PC-9 (cell line): Measurements from ENCODE around the gene ATF7IP. TPM values are rescaled to one million over a fixed set of nuclear protein-coding genes. Genes with fewer than 3 reads are reported as not detected.

ENCODE experiments used
- BruUV-seq: library from RNA; stranded (reverse); fragments of 400-500 nt; replicated peaks from 2 replicates; lab custom pipeline; 2021; lab: Mats Ljungman, UMichigan
- CTCF ChIA-PET: fragments of 300-600 bp; sonication (Branson Sonifier 250); formaldehyde crosslinking; loops from one replicate; lab custom pipeline; 2022; ENCODE audit warnings: antibody characterized with exemption; lab: Charles Lee
- POLR2A ChIA-PET: fragments of 300-600 bp; sonication (Branson Sonifier 250); formaldehyde crosslinking; loops from one replicate; lab custom pipeline; 2022; ENCODE audit warnings: antibody characterized with exemption; ENCODE audit not compliant: unreplicated experiment; lab: Charles Lee
- DNase-seq, 2 experiments: peaks; one replicate each; pipeline versions ENCODE4 v3.0.0 to v3.0.0-alpha.2; 2015 to 2022; ENCODE audit warnings: mixed read lengths in 1 of 2
- H2AFZ ChIP-seq: fragments of 200-600 bp; sonication (generic); 2 replicates; pipeline ENCODE4 v1.8.1; 2017; ENCODE audit warnings: antibody characterized with exemption
- H3F3A ChIP-seq: fragments of 200-600 bp; sonication (generic); 2 replicates; pipeline ENCODE4 v1.8.1; 2017; ENCODE audit warnings: antibody characterized with exemption, mild to moderate bottlenecking, low read depth; ENCODE audit not compliant: insufficient read depth
- H3K27ac ChIP-seq: fragments of 200-600 bp; sonication (generic); 2 replicates; pipeline ENCODE4 v1.6.1; 2016; ENCODE audit warnings: mixed run types
- H3K27me3 ChIP-seq: fragments of 200-600 bp; sonication (generic); 2 replicates; pipeline ENCODE4 v1.6.1; 2016; ENCODE audit warnings: low read depth, mixed run types; ENCODE audit not compliant: insufficient read depth
- H3K36me3 ChIP-seq: fragments of 200-600 bp; sonication (generic); 2 replicates; pipeline ENCODE4 v1.6.1; 2016; ENCODE audit warnings: low read depth, mixed run types
- H3K4me1 ChIP-seq: fragments of 200-600 bp; sonication (generic); replicated peaks from 2 replicates; pipeline ENCODE4 v1.6.1; 2016; ENCODE audit warnings: mixed run types; ENCODE audit not compliant: insufficient read depth
- H3K4me2 ChIP-seq: fragments of 200-600 bp; sonication (generic); 2 replicates; pipeline ENCODE4 v1.6.1; 2017; ENCODE audit warnings: mixed run types
- H3K4me3 ChIP-seq: fragments of 200-600 bp; sonication (generic); 2 replicates; pipeline ENCODE4 v1.6.1; 2016; ENCODE audit warnings: mixed run types
- H3K79me2 ChIP-seq: fragments of 200-600 bp; sonication (generic); 2 replicates; pipeline ENCODE4 v1.6.1; 2017; ENCODE audit warnings: low read depth, mixed run types
- H3K9me2 ChIP-seq: fragments of 200-600 bp; sonication (generic); 2 replicates; pipeline ENCODE4 v1.8.1; 2017; ENCODE audit warnings: mild to moderate bottlenecking; ENCODE audit not compliant: insufficient read depth
- H3K9me3 ChIP-seq: fragments of 200-600 bp; sonication (generic); 2 replicates; pipeline ENCODE4 v1.8.1; 2016; ENCODE audit warnings: low read depth; ENCODE audit not compliant: insufficient read depth
- H4K20me1 ChIP-seq: fragments of 200-600 bp; sonication (generic); 2 replicates; pipeline ENCODE4 v1.8.1; 2017; ENCODE audit not compliant: insufficient read depth
- EZH2 ChIP-seq: fragments of 200-600 bp; sonication (generic); IDR thresholded peaks from 2 replicates; pipeline ENCODE4 v1.8.0; 2017; ENCODE audit warnings: antibody characterized with exemption, low read depth
- intact Hi-C: fragments of 100-400 bp; cut with micrococcal nuclease; formaldehyde crosslinking; loops from one replicate; pipeline ENCODE4 v1.10.0; 2022; ENCODE audit not compliant: unreplicated experiment
- total RNA-seq: library from RNA; stranded (reverse); gene quantifications from 2 replicates; pipeline ENCODE4 v1.2.3, GENCODE V29; 2021
- TF ChIP-seq, protein P1 (sequence below): fragments of 200-600 bp; sonication (generic); conservative IDR thresholded peaks from 2 replicates; pipeline ENCODE4 v1.6.1; 2017; ENCODE audit warnings: mixed run types, antibody characterized with exemption, mild to moderate bottlenecking, moderate library complexity

Gene ATF7IP
- total RNA-seq, 1 experiment from 2014 or later: 94.7 TPM

- no peaks in the 10 kb centered on the region for H4K20me1 ChIP-seq
- no peaks in the 10 kb centered on the region for H3K4me1 ChIP-seq
- H3K79me2 ChIP-seq: peaks cover 82% of the 10 kb centered on the region
- H3K27me3 ChIP-seq: no peaks in the 10 kb centered on the region
- no peak overlapping the region for H2AFZ ChIP-seq
- DNase-seq: no peak
- TF ChIP-seq, protein P1, sequence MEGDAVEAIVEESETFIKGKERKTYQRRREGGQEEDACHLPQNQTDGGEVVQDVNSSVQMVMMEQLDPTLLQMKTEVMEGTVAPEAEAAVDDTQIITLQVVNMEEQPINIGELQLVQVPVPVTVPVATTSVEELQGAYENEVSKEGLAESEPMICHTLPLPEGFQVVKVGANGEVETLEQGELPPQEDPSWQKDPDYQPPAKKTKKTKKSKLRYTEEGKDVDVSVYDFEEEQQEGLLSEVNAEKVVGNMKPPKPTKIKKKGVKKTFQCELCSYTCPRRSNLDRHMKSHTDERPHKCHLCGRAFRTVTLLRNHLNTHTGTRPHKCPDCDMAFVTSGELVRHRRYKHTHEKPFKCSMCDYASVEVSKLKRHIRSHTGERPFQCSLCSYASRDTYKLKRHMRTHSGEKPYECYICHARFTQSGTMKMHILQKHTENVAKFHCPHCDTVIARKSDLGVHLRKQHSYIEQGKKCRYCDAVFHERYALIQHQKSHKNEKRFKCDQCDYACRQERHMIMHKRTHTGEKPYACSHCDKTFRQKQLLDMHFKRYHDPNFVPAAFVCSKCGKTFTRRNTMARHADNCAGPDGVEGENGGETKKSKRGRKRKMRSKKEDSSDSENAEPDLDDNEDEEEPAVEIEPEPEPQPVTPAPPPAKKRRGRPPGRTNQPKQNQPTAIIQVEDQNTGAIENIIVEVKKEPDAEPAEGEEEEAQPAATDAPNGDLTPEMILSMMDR: no peak
- TF ChIP-seq EZH2: no peak
- no peak overlapping the region for H3K4me3 ChIP-seq
- no peak overlapping the region for H3K4me2 ChIP-seq
- CTCF ChIA-PET: interaction anchor here (0.6 kb wide), 1 partner anchor 24 kb away, joined by 3 read pairs; no protein-coding TSS in a partner anchor
- peaks cover 40% of the 10 kb centered on the region; the same call in 1 of the 2 replicates for H3K36me3 ChIP-seq
- 0 out of 2 replicates have a peak, but pooled peaks cover under 1% of the 10 kb centered on the region for H3K9me2 ChIP-seq
- POLR2A ChIA-PET: no interaction called here
- H3K27ac ChIP-seq: no peak overlapping the region
- no peaks in the 10 kb centered on the region for H3F3A ChIP-seq
- BruUV-seq: no TSS peak
- intact Hi-C loops: no loop called here
- H3K9me3 ChIP-seq: 0 out of 2 replicates have a peak, but pooled peaks cover 5% of the 10 kb centered on the region
Measured at GRCh38 chr12:14427929-14428328, 62.4 kb downstream of the ATF7IP start.

DNA sequence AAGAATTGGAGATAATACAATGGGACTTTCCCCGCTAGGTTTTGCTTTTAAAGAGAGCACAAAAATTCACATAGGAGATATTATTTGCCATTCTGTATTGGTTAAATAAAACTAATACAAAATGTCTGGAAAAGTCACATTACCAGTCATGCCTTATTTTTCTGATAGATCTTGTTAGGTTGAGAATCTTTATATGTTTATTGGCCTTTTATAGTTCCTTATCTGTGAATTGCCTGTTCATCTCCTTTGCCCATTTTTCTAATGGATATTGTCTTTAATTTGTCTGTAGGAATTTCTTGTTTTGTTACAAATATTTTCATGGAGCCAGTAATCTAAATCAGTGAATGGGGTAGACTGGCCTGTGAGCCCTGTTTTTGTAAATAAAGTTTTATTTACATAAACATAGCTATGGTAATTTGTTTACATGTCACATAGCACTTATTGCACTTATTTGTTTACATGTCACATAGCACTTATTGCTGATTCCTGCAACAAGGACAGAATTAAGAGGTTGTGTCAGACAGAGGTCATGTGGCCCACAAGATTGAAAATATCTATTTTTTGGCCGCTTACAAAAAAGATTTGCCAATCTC is 65.0 kb downstream of the ATF7IP start:
- CTCF ChIA-PET: no interaction called here

DNA sequence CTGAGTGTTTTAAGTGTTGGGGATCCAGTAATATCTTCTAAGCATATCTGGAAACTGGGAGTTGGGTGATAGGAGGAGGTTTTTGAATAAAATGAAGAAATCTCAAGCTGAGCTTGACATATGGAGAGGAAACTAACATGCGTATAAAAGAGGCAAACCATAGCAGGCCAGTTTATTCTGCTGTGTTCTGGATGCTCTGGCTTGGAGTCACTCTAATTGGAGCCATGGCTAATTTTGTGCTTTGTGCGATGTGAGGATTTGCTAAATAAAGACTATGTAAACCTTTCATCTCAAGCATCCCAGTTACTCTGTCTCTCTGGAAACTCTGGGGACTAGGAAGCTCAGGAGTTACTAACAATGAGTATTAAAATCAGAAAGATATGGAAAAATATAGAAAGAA is 66.5 kb downstream of the ATF7IP start:
- no peak overlapping the region for H3K4me3 ChIP-seq
- TF ChIP-seq, protein P1: no peak
- TF ChIP-seq EZH2: no peak
- H3K9me2 ChIP-seq: no peaks in the 10 kb centered on the region
- DNase-seq: no peak
- peaks cover 32% of the 10 kb centered on the region for H3K36me3 ChIP-seq
- CTCF ChIA-PET: no interaction called here
- BruUV-seq: no TSS peak
- H3K4me1 ChIP-seq: no peaks in the 10 kb centered on the region
- no peak overlapping the region for H2AFZ ChIP-seq
- H4K20me1 ChIP-seq: peaks cover 4% of the 10 kb centered on the region; the same call in 1 of the 2 replicates
- H3K79me2 ChIP-seq: peaks cover 79% of the 10 kb centered on the region
- H3K27me3 ChIP-seq: no peaks in the 10 kb centered on the region
- 0 out of 2 replicates have a peak, but pooled peaks cover 5% of the 10 kb centered on the region for H3K9me3 ChIP-seq
- H3K4me2 ChIP-seq: no peak overlapping the region
- no peaks in the 10 kb centered on the region for H3F3A ChIP-seq
- intact Hi-C loops: no loop called here
- H3K27ac ChIP-seq: no peak overlapping the region
- POLR2A ChIA-PET: no interaction called here

More for the DNA sequence above, 65.0 kb downstream of the ATF7IP start:
- POLR2A ChIA-PET: no interaction called here
- Histone ChIP-seq H3K9me2 (no peaks in the 10 kb centered on the region), H3K79me2 (peaks cover 90% of the 10 kb centered on the region), H3K27ac (no peak overlapping the region), H3K4me2 (no peak overlapping the region), H4K20me1 (peaks cover 4% of the 10 kb centered on the region; the same call in 1 of the 2 replicates), H2AFZ (no peak overlapping the region), H3K27me3 (no peaks in the 10 kb centered on the region), H3K36me3 (peaks cover 25% of the 10 kb centered on the region; the same call in 1 of the 2 replicates), H3K4me3 (no peak overlapping the region), H3F3A (no peaks in the 10 kb centered on the region), H3K4me1 (no peaks in the 10 kb centered on the region), H3K9me3 (0 out of 2 replicates have a peak, but pooled peaks cover 5% of the 10 kb centered on the region)
- intact Hi-C loops: no loop called here
- no peak for DNase-seq
- TF ChIP-seq, protein P1: no peak
- TF ChIP-seq EZH2: no peak
- BruUV-seq: no TSS peak
